MM.1S (cell line): Measurements from ENCODE around the gene MX1.

Experiments
- EZH2 ChIP-seq: fragments of 300-600 bp; sonication (generic); optimal IDR thresholded peaks from 2 replicates; pipeline ENCODE3; 2017; ENCODE audit warnings: low read depth, mild to moderate bottlenecking, antibody characterized with exemption, low read length, mixed read lengths
- TF ChIP-seq, protein P1 (sequence below): fragments of 300-600 bp; sonication (generic); IDR thresholded peaks from 2 replicates; pipeline ENCODE4 v1.5.1; 2016; ENCODE audit warnings: antibody characterized with exemption, low read length, mixed read lengths

DNA sequence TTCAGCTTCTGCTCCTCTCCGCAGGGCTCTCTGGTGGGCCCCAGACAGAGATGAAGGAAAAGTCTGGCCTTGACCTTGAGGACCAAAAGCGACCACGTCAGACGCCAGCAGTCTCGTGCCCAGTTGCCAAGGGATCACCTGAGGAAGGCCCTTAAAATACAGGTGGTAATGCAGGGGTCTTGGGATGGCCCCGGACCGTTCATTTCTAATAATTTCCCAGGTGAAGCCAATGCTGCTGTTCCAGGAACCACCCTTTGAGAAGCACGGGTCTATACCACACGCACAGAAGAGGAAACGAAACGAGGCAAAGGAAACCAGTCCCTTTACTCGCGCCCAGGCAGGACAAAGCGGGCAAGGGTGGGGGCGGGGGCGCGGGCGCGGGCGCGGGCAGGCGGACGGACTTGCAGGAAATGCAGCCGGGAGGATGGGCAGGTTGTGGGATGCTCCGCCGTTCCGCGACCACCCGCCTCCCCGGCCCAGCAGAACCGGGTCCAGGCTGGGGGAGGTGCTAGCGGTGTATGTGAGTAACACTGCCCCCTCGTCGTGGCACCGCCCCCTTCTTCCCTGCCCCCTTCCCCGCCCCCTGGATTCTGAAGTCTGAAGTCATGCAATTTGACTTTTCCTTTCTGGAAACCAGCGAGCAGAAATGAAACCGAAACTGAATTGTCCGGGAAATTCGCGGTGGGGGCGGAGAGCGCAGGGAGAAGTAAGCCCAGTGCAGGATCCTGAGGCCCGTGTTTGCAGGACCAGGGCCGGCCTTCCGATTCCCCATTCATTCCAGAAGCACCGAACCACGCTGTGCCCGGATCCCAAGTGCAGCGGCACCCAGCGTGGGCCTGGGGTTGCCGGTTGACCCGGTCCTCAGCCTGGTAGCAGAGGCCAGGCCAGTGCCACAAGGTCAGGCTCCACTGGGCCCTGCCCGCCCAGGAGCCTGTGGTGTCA is 5.8 kb upstream of the MX1 start:
- TF ChIP-seq, protein P1, sequence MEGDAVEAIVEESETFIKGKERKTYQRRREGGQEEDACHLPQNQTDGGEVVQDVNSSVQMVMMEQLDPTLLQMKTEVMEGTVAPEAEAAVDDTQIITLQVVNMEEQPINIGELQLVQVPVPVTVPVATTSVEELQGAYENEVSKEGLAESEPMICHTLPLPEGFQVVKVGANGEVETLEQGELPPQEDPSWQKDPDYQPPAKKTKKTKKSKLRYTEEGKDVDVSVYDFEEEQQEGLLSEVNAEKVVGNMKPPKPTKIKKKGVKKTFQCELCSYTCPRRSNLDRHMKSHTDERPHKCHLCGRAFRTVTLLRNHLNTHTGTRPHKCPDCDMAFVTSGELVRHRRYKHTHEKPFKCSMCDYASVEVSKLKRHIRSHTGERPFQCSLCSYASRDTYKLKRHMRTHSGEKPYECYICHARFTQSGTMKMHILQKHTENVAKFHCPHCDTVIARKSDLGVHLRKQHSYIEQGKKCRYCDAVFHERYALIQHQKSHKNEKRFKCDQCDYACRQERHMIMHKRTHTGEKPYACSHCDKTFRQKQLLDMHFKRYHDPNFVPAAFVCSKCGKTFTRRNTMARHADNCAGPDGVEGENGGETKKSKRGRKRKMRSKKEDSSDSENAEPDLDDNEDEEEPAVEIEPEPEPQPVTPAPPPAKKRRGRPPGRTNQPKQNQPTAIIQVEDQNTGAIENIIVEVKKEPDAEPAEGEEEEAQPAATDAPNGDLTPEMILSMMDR: no peak
- no peak for TF ChIP-seq EZH2
